H1 (cell line): Measurements from ENCODE around the gene GDPD5.

Experiments
- ASH2L ChIP-seq: fragments of 200-600, 300-600 bp; sonication (generic); IDR thresholded peaks from one replicate; pipeline ENCODE4 v1.7.1; 2017; ENCODE audit warnings: low read length
- EGR1 ChIP-seq: IDR thresholded peaks from 2 replicates; pipeline ENCODE4 v1.6.1; 2011; ENCODE audit warnings: low read depth, low read length, borderline replicate concordance
- GABPA ChIP-seq: IDR thresholded peaks from 2 replicates; pipeline ENCODE4 v1.6.1; 2011; ENCODE audit warnings: mild to moderate bottlenecking, low read length, moderate library complexity, borderline replicate concordance; ENCODE audit not compliant: insufficient read depth
- KDM1A ChIP-seq: fragments of 200-600, 300-600 bp; sonication (generic); IDR thresholded peaks from 2 replicates; pipeline ENCODE4 v1.7.1; 2016; ENCODE audit warnings: mild to moderate bottlenecking, low read length, borderline replicate concordance
- POLR2A ChIP-seq, 2 experiments: IDR thresholded peaks; 1 replicate in 1 of 2; 2 replicates in 1 of 2; pipeline ENCODE4 v1.6.1; 2011; ENCODE audit warnings: low read depth in 2 of 2, low read length in 2 of 2, mild to moderate bottlenecking in 2 of 2; ENCODE audit errors: control extremely low read depth in 1 of 2
- TEAD4 ChIP-seq: IDR thresholded peaks from 2 replicates; pipeline ENCODE4 v1.6.1; 2012; ENCODE audit warnings: low read depth, low read length, inconsistent platforms, mixed read lengths
- ZNF274 ChIP-seq: IDR thresholded peaks from 2 replicates; pipeline ENCODE4 v1.7.0; 2012; ENCODE audit warnings: low read length, borderline replicate concordance; ENCODE audit errors: extremely low read depth
- TF ChIP-seq, protein P1 (sequence below), 3 experiments: IDR thresholded peaks; 1 replicate in 2 of 3; 2 replicates in 1 of 3; pipeline versions ENCODE4 v1.5.1 to v1.6.1; 2011; ENCODE audit warnings: low read length in 3 of 3, mild to moderate bottlenecking in 3 of 3, inconsistent platforms in 2 of 3, low read depth in 1 of 3, moderate library complexity in 1 of 3; ENCODE audit not compliant: insufficient read depth in 1 of 3; ENCODE audit errors: control extremely low read depth in 1 of 3

DNA sequence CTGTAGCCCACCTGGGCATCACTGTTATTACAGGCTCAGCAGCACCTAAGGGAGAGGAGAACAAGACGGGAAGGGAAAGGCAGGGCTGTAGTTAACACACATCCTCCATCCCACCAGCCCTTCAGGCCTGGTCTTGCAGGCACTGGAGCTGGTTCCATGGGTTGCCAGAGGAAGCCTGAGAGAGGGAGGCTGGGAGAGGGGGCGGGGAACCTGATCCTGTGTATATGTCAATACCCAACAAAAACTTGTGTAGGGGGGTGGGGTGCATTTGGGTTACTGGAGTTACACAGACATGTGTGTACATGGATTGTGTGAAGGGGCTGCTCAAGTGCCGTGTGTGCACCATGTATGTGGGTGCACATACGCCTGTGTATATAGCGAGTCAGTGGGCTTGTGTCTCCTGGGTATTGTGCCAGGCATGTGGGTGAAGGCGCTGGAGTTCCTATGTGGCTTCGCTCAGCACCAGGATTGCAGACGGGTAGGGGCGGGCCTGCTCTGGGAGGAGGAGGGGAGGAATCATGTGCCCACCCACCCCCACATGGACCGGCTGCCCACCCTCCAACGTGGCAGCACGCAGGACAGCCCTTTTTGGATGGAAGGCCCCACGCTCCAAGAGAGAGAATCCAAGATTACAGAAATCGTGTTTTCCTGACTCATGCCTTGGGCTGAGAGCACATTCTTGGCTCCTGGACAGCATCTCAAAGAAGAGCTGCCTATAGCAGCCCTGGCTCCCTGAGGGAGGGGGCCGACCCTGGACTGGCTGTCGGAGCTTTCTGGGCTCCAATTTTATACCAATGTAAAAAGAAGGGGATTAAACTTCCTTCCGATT lies 32.1 kb upstream of the GDPD5 start:
- TF ChIP-seq, protein P1, sequence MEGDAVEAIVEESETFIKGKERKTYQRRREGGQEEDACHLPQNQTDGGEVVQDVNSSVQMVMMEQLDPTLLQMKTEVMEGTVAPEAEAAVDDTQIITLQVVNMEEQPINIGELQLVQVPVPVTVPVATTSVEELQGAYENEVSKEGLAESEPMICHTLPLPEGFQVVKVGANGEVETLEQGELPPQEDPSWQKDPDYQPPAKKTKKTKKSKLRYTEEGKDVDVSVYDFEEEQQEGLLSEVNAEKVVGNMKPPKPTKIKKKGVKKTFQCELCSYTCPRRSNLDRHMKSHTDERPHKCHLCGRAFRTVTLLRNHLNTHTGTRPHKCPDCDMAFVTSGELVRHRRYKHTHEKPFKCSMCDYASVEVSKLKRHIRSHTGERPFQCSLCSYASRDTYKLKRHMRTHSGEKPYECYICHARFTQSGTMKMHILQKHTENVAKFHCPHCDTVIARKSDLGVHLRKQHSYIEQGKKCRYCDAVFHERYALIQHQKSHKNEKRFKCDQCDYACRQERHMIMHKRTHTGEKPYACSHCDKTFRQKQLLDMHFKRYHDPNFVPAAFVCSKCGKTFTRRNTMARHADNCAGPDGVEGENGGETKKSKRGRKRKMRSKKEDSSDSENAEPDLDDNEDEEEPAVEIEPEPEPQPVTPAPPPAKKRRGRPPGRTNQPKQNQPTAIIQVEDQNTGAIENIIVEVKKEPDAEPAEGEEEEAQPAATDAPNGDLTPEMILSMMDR (IDR thresholded peaks at IDR 0.05; ENCODE audit: control extremely low read depth in 1 of 3, insufficient read depth in 1 of 3, low read depth in 1 of 3, low read length in 3 of 3), result no peak
- TF ChIP-seq TEAD4, result no peak
- TF ChIP-seq KDM1A, result no peak
- TF ChIP-seq ASH2L, result no peak
- no peak for TF ChIP-seq POLR2A (IDR thresholded peaks at IDR 0.05; ENCODE audit: control extremely low read depth in 1 of 2, low read depth in 2 of 2, low read length in 2 of 2)
- no peak for TF ChIP-seq EGR1
- no peak for TF ChIP-seq ZNF274
- no peak for TF ChIP-seq GABPA
